SK-N-SH (cell line): Measurements from ENCODE around the gene ANKRD11. TPM values are rescaled to one million over a fixed set of nuclear protein-coding genes. Genes with fewer than 3 reads are reported as not detected.

Source experiments
- CTCF ChIA-PET: fragments of 300-600, 350-600 bp; formaldehyde crosslinking; extraction: SDS; loops from one replicate; lab custom pipeline; 2021; lab: Yijun Ruan, JAX
- POLR2A ChIA-PET: fragments of 350-600 bp; sonication (Branson Sonifier 250); formaldehyde crosslinking; extraction: SDS; loops from one replicate; lab custom pipeline; 2020; ENCODE audit warnings: antibody characterized with exemption, inconsistent platforms; lab: Yijun Ruan, JAX
- DNase-seq: peaks from one replicate; pipeline ENCODE4 v3.0.0; 2012
- H2AFZ ChIP-seq: fragments of 200-600 bp; sonication (generic); 2 replicates; pipeline ENCODE4 v1.8.1; 2016; ENCODE audit warnings: antibody characterized with exemption, mild to moderate bottlenecking, low read depth
- H3F3A ChIP-seq: fragments of 200-600 bp; sonication (generic); replicated peaks from 2 replicates; pipeline ENCODE3; 2016; ENCODE audit warnings: antibody characterized with exemption, mild to moderate bottlenecking; ENCODE audit not compliant: insufficient read depth
- H3K27ac ChIP-seq, 2 experiments: fragments of 200-500 bp in 1 of 2; fragments of 200-600 bp in 1 of 2; sonication (Bioruptor generic) in 1 of 2; sonication (generic), shearing (Covaris generic) in 1 of 2; 2 replicates each; pipeline versions ENCODE4 v1.5.1 to v1.6.1; 2014 to 2016; ENCODE audit warnings: low read depth in 2 of 2, inconsistent platforms in 1 of 2, low read length in 1 of 2, mild to moderate bottlenecking in 1 of 2, mixed read lengths in 1 of 2
- H3K27me3 ChIP-seq: fragments of 200-600 bp; sonication (generic), shearing (Covaris generic); 2 replicates; pipeline ENCODE4 v1.6.1; 2016; ENCODE audit warnings: mixed run types; ENCODE audit not compliant: insufficient read depth
- H3K36me3 ChIP-seq, 2 experiments: fragments of 200-500 bp in 1 of 2; fragments of 200-600 bp in 1 of 2; sonication (Bioruptor generic) in 1 of 2; sonication (generic) in 1 of 2; replicated peaks in 1 of 2; 2 replicates each; pipeline versions ENCODE3 to v1.5.1; 2014 to 2016; ENCODE audit warnings: low read length in 1 of 2, mild to moderate bottlenecking in 1 of 2; ENCODE audit not compliant: insufficient read depth in 2 of 2, control insufficient read depth in 1 of 2
- H3K4me1 ChIP-seq, 2 experiments: fragments of 200-500 bp in 1 of 2; fragments of 200-600 bp in 1 of 2; sonication (Bioruptor generic) in 1 of 2; sonication (generic), shearing (Covaris generic) in 1 of 2; 2 replicates each; pipeline versions ENCODE4 v1.5.1 to v1.6.1; 2014 to 2016; ENCODE audit warnings: low read depth in 1 of 2, low read length in 1 of 2, mixed run types in 1 of 2; ENCODE audit not compliant: insufficient read depth in 2 of 2, control insufficient read depth in 1 of 2
- H3K4me2 ChIP-seq: fragments of 200-600 bp; sonication (generic), shearing (Covaris generic); 2 replicates; pipeline ENCODE4 v1.6.1; 2017; ENCODE audit warnings: mixed run types
- H3K4me3 ChIP-seq, 2 experiments: fragments of 200-500 bp in 1 of 2; fragments of 200-600 bp in 1 of 2; sonication (Bioruptor generic) in 1 of 2; sonication (generic), shearing (Covaris generic) in 1 of 2; 2 replicates each; pipeline versions ENCODE4 v1.5.1 to v1.8.1; 2014 to 2016; ENCODE audit warnings: low read depth in 2 of 2, inconsistent platforms in 1 of 2, low read length in 1 of 2, mild to moderate bottlenecking in 1 of 2, mixed read lengths in 1 of 2, moderate library complexity in 1 of 2
- H3K79me2 ChIP-seq: fragments of 200-600 bp; sonication (generic); 2 replicates; pipeline ENCODE4 v1.8.1; 2017; ENCODE audit warnings: mild to moderate bottlenecking; ENCODE audit not compliant: insufficient read depth
- H3K9ac ChIP-seq: fragments of 200-600 bp; sonication (generic); 2 replicates; pipeline ENCODE4 v1.6.1; 2017; ENCODE audit warnings: mixed run types
- H3K9me2 ChIP-seq: fragments of 200-600 bp; sonication (generic); 2 replicates; pipeline ENCODE4 v1.6.1; 2017; ENCODE audit warnings: mixed run types
- H3K9me3 ChIP-seq: fragments of 200-600 bp; sonication (generic); 2 replicates; pipeline ENCODE4 v1.6.1; 2017; ENCODE audit warnings: mixed run types, mild to moderate bottlenecking, moderate library complexity
- H4K20me1 ChIP-seq: fragments of 200-600 bp; sonication (generic); 2 replicates; pipeline ENCODE4 v1.6.1; 2017; ENCODE audit warnings: mild to moderate bottlenecking, mixed run types; ENCODE audit not compliant: insufficient read depth
- EP300 ChIP-seq, 2 experiments: IDR thresholded peaks; 2 replicates each; pipeline versions ENCODE4 v1.4.0 to v1.6.1; 2012; ENCODE audit warnings: borderline replicate concordance in 1 of 2, low read depth in 1 of 2, low read length in 1 of 2
- FOSL2 ChIP-seq: IDR thresholded peaks from 2 replicates; pipeline ENCODE4 v1.4.0; 2012; ENCODE audit warnings: low read depth, mild to moderate bottlenecking, moderate library complexity, borderline replicate concordance
- FOXJ3 ChIP-seq: sonication (generic); formaldehyde crosslinking; IDR thresholded peaks from 2 replicates; pipeline ENCODE4 v1.5.1; 2020; ENCODE audit warnings: mild to moderate bottlenecking, missing genetic modification reagents
- FOXM1 ChIP-seq: IDR thresholded peaks from 2 replicates; pipeline ENCODE4 v1.4.0; 2012; ENCODE audit warnings: low read depth, mild to moderate bottlenecking
- GABPA ChIP-seq: IDR thresholded peaks from 2 replicates; pipeline ENCODE4 v1.4.0; 2012; ENCODE audit warnings: low read depth, mild to moderate bottlenecking
- GATA2 ChIP-seq: sonication (generic); formaldehyde crosslinking; IDR thresholded peaks from 2 replicates; pipeline ENCODE4 v1.5.0; 2020; ENCODE audit warnings: mild to moderate bottlenecking, missing genetic modification reagents
- JUND ChIP-seq: IDR thresholded peaks from 2 replicates; pipeline ENCODE4 v1.4.0; 2012
- RCOR1 ChIP-seq: fragments of 150-350 bp; IDR thresholded peaks from 2 replicates; pipeline ENCODE4 v1.6.1; 2017; ENCODE audit warnings: antibody characterized with exemption, low read length
- RFX5 ChIP-seq: IDR thresholded peaks from 2 replicates; pipeline ENCODE4 v1.6.1; 2012; ENCODE audit warnings: mild to moderate bottlenecking, improper control_type of control experiment, low read length
- SMC3 ChIP-seq: IDR thresholded peaks from 2 replicates; pipeline ENCODE4 v1.6.1; 2012; ENCODE audit warnings: low read depth, low read length, improper control_type of control experiment
- TEAD4 ChIP-seq: IDR thresholded peaks from 2 replicates; pipeline ENCODE4 v1.4.0; 2012; ENCODE audit warnings: mild to moderate bottlenecking, borderline replicate concordance; ENCODE audit not compliant: insufficient read depth
- USF1 ChIP-seq: IDR thresholded peaks from 2 replicates; pipeline ENCODE4 v1.4.0; 2012; ENCODE audit warnings: low read depth, borderline replicate concordance
- ZBTB33 ChIP-seq: IDR thresholded peaks from 2 replicates; pipeline ENCODE4 v1.4.0; 2012; ENCODE audit warnings: low read depth, borderline replicate concordance
- WGBS: methylation state at CpG from one replicate; pipeline ENCODE4 v1.1.6; 2017; ENCODE audit warnings: low lambda C conversion rate; 5-methylcytosine and 5-hydroxymethylcytosine counted together
- polyA plus RNA-seq, 3 experiments: library from polyadenylated mRNA; depleted of rRNA; stranded (reverse); fragments of >200 nt; gene quantifications; 2 replicates each; pipeline ENCODE4 v1.2.3, GENCODE V29; 2012
- TF ChIP-seq, protein P1 (sequence below): fragments of 150-350 bp; IDR thresholded peaks from 2 replicates; pipeline ENCODE4 v1.6.1; 2016; ENCODE audit warnings: mild to moderate bottlenecking, low read depth, low read length

ANKRD11 gene
- polyA plus RNA-seq, 1 of the 3 experiments (the other 2 are of a cell fraction), result 50.2 TPM

GRCh38 chr16:89484923-89485679 is 5.3 kb downstream of the ANKRD11 start:
- no peak overlapping the region for H2AFZ ChIP-seq
- ChIA-PET POLR2A (no interaction called here), CTCF (interaction anchor here (1.1 kb wide), 1 partner anchor 14 kb away, joined by 3 read pairs; no protein-coding TSS in a partner anchor)
- H3F3A ChIP-seq, result peaks cover 8% of the 10 kb centered on the region
- no peak for DNase-seq
- no peak overlapping the region for H3K9ac ChIP-seq
- peaks cover 13 to 17% of the 10 kb centered on the region in 2 experiments; a peak in 3 of 4 replicates for H3K4me1 ChIP-seq
- no peak overlapping the region for H3K4me3 ChIP-seq
- H4K20me1 ChIP-seq, result peaks cover 90% of the 10 kb centered on the region
- H3K36me3 ChIP-seq, result peaks cover 0 to 10% of the 10 kb centered on the region in 2 experiments
- H3K27me3 ChIP-seq, result no peaks in the 10 kb centered on the region
- H3K79me2 ChIP-seq, result peaks cover 94% of the 10 kb centered on the region
- no peak overlapping the region for H3K4me2 ChIP-seq
- no peak overlapping the region for H3K27ac ChIP-seq
- no peak for TF ChIP-seq EP300 (IDR thresholded peaks at IDR 0.05; ENCODE audit: borderline replicate concordance in 1 of 2, low read depth in 1 of 2, low read length in 1 of 2)
- TF ChIP-seq FOXM1, result no peak
- TF ChIP-seq SMC3, result no peak
- no peak for TF ChIP-seq ZBTB33
- no peak for TF ChIP-seq RCOR1
- TF ChIP-seq FOXJ3 (CRISPR knock-in tag), result no peak
- no peak for TF ChIP-seq FOSL2
- no peak for TF ChIP-seq JUND
- TF ChIP-seq, protein P1, sequence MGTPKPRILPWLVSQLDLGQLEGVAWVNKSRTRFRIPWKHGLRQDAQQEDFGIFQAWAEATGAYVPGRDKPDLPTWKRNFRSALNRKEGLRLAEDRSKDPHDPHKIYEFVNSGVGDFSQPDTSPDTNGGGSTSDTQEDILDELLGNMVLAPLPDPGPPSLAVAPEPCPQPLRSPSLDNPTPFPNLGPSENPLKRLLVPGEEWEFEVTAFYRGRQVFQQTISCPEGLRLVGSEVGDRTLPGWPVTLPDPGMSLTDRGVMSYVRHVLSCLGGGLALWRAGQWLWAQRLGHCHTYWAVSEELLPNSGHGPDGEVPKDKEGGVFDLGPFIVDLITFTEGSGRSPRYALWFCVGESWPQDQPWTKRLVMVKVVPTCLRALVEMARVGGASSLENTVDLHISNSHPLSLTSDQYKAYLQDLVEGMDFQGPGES, result no peak
- TF ChIP-seq TEAD4, result no peak
- TF ChIP-seq GATA2 (CRISPR knock-in tag), result no peak
- TF ChIP-seq GABPA, result no peak
- H3K9me2 ChIP-seq, result no peaks in the 10 kb centered on the region
- WGBS, result 83% methylated on average over 11 of the region's 11 CpGs
- no peaks in the 10 kb centered on the region for H3K9me3 ChIP-seq

DNA sequence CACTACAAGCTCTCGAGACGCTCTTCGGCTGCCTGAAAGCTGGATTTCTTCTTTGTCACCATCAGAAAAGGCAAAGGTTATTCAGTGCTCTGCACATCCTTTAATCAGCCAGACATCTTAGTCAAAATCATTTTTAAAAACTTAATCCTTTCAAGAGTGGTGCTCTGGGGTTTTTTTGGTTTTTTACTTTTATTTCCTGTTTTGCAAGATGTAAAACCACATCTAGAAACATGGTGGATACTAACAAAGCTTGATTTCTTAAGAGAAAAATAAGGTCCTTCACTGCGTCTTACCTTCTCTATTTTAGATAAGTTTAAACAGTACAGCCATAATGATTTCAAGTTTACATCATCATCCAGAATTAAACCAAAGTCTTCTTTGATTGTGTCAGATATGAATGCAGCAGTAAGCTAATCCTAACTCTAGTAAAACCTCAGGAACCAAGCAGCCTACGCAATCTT is 6.3 kb downstream of the ANKRD11 start:
- H3K9me3 ChIP-seq, result no peaks in the 10 kb centered on the region
- peaks cover 13 to 20% of the 10 kb centered on the region in 2 experiments; a peak in 3 of 4 replicates for H3K4me1 ChIP-seq
- no peak overlapping the region for H3K9ac ChIP-seq
- TF ChIP-seq FOXJ3 (CRISPR knock-in tag) (no peak), TEAD4 (no peak), USF1 (no peak), FOXM1 (no peak), GATA2 (CRISPR knock-in tag) (no peak), RFX5 (no peak)
- H3K4me3 ChIP-seq, result no peak overlapping the region
- H3K27me3 ChIP-seq, result no peaks in the 10 kb centered on the region
- H3K4me2 ChIP-seq, result no peak overlapping the region
- 96% methylated on average over 5 of the region's 5 CpGs for WGBS
- H4K20me1 ChIP-seq, result peaks cover 100% of the 10 kb centered on the region
- H3F3A ChIP-seq, result peaks cover 10% of the 10 kb centered on the region
- H3K27ac ChIP-seq, result no peak overlapping the region
- POLR2A ChIA-PET, result no interaction called here
- no peak overlapping the region for H2AFZ ChIP-seq
- H3K36me3 ChIP-seq, result peaks cover 0 to 10% of the 10 kb centered on the region in 2 experiments
- no peaks in the 10 kb centered on the region for H3K9me2 ChIP-seq
- H3K79me2 ChIP-seq, result peaks cover 100% of the 10 kb centered on the region
- CTCF ChIA-PET, result no interaction called here
- DNase-seq, result no peak
